ENCODE measurements around the gene PPM1K. TPM values are rescaled to one million over a fixed set of nuclear protein-coding genes. Genes with fewer than 3 reads are reported as not detected.

Gene PPM1K
- polyA plus RNA-seq, 1 experiment: 9.0 TPM

GRCh38 chr4:88297725-88298454 is 13.5 kb upstream of the PPM1K start:
- ChIA-PET CTCF (interaction anchor here (0.7 to 1.4 kb wide), 3 partner anchors 8 to 71 kb away, joined by 3 to 4 read pairs (median 3); no protein-coding TSS in a partner anchor), POLR2A (no interaction called here)
- H3K36me3 ChIP-seq (ENCODE audit: control insufficient read depth, insufficient read depth, low read length): no peaks in the 10 kb centered on the region
- no peak for DNase-seq (ENCODE audit: low read depth)
- H3K4me3 ChIP-seq (ENCODE audit: low read depth, low read length): no peak overlapping the region
- TF ChIP-seq, protein P1, sequence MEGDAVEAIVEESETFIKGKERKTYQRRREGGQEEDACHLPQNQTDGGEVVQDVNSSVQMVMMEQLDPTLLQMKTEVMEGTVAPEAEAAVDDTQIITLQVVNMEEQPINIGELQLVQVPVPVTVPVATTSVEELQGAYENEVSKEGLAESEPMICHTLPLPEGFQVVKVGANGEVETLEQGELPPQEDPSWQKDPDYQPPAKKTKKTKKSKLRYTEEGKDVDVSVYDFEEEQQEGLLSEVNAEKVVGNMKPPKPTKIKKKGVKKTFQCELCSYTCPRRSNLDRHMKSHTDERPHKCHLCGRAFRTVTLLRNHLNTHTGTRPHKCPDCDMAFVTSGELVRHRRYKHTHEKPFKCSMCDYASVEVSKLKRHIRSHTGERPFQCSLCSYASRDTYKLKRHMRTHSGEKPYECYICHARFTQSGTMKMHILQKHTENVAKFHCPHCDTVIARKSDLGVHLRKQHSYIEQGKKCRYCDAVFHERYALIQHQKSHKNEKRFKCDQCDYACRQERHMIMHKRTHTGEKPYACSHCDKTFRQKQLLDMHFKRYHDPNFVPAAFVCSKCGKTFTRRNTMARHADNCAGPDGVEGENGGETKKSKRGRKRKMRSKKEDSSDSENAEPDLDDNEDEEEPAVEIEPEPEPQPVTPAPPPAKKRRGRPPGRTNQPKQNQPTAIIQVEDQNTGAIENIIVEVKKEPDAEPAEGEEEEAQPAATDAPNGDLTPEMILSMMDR (IDR thresholded peaks at IDR 0.05; ENCODE audit: insufficient read depth, low read depth, low read length): no peak
- H3K27me3 ChIP-seq (ENCODE audit: control insufficient read depth, insufficient read depth, low read length): no peaks in the 10 kb centered on the region; the same call in 1 of the 2 replicates

DNA sequence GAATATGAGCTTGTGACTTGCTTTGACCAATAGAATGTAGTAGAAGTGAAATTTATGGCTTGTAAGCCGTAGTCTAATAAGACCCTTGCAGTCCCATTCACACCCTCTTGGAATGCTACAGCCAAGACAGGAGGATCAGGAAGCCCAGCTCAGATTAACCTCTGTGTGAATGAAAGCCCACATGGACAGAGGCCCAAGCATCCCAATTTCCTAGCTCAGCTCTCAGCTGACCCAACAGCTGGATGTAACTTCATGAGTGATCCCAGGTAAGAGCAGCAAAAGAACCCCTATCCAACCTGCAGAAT is 12.8 kb upstream of the PPM1K start:
- H3K4me3 ChIP-seq (ENCODE audit: low read depth, low read length): no peak overlapping the region
- POLR2A ChIA-PET: no interaction called here
- no peaks in the 10 kb centered on the region for H3K36me3 ChIP-seq (ENCODE audit: control insufficient read depth, insufficient read depth, low read length)
- no peak for DNase-seq (ENCODE audit: low read depth)
- H3K27me3 ChIP-seq (ENCODE audit: control insufficient read depth, insufficient read depth, low read length): no peaks in the 10 kb centered on the region; the same call in 1 of the 2 replicates
- CTCF ChIA-PET: interaction anchor here (0.7 to 1.4 kb wide), 3 partner anchors 9 to 72 kb away, joined by 3 to 4 read pairs (median 3); no protein-coding TSS in a partner anchor
- TF ChIP-seq, protein P1 (IDR thresholded peaks at IDR 0.05; ENCODE audit: insufficient read depth, low read depth, low read length): no peak

GRCh38 chr4:88296413-88297211 is 12.3 kb upstream of the PPM1K start:
- Histone ChIP-seq H3K36me3 (ENCODE audit: control insufficient read depth, insufficient read depth, low read length) (no peaks in the 10 kb centered on the region), H3K27me3 (ENCODE audit: control insufficient read depth, insufficient read depth, low read length) (no peaks in the 10 kb centered on the region; the same call in 1 of the 2 replicates), H3K4me3 (ENCODE audit: low read depth, low read length) (no peak overlapping the region)
- ChIA-PET POLR2A (interaction anchor here (0.6 kb wide), 1 partner anchor 13 kb away, joined by 3 read pairs; no protein-coding TSS in a partner anchor), CTCF (interaction anchor here (1.0 to 1.4 kb wide), 2 partner anchors 11 to 19 kb away, joined by 4 read pairs; no protein-coding TSS in a partner anchor)
- TF ChIP-seq, protein P1 (IDR thresholded peaks at IDR 0.05; ENCODE audit: insufficient read depth, low read depth, low read length): no peak
- DNase-seq (ENCODE audit: low read depth): no peak

DNA sequence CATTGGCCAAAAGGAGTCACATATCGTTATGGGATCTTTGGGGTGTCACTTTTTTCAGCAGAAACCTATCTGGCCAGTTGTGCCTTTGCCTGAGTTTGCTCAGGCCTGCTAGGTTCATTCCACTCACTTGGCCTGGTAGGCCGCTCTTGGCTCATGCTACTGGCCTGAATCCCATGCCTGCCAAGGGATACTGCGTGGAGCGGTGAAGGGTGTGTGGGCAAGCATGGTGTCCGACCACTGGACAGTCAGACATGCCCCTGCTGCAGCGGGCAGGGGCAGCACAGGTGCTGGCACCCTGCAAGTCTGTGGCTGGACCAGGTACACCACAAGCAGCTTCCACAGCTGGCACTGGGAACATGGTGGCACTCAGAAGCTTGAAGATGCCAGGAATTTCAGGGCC is 11.3 kb upstream of the PPM1K start:
- ChIA-PET CTCF (interaction anchor here (1.0 kb wide), 1 partner anchor 10 kb away, joined by 4 read pairs; no protein-coding TSS in a partner anchor), POLR2A (no interaction called here)
- TF ChIP-seq, protein P1 (IDR thresholded peaks at IDR 0.05; ENCODE audit: insufficient read depth, low read depth, low read length): no peak
- Histone ChIP-seq H3K36me3 (ENCODE audit: control insufficient read depth, insufficient read depth, low read length) (no peaks in the 10 kb centered on the region), H3K4me3 (ENCODE audit: low read depth, low read length) (no peak overlapping the region), H3K27me3 (ENCODE audit: control insufficient read depth, insufficient read depth, low read length) (no peaks in the 10 kb centered on the region; the same call in 1 of the 2 replicates)
- no peak for DNase-seq (ENCODE audit: low read depth)

- ChIA-PET CTCF (no interaction called here), POLR2A (no interaction called here)
- no peak overlapping the region for H3K4me3 ChIP-seq (ENCODE audit: low read depth, low read length)
- TF ChIP-seq, protein P1 (IDR thresholded peaks at IDR 0.05; ENCODE audit: insufficient read depth, low read depth, low read length): no peak
- DNase-seq (ENCODE audit: low read depth): no peak
- H3K27me3 ChIP-seq (ENCODE audit: control insufficient read depth, insufficient read depth, low read length): 0 out of 2 replicates have a peak, but pooled peaks cover 2% of the 10 kb centered on the region
- H3K36me3 ChIP-seq (ENCODE audit: control insufficient read depth, insufficient read depth, low read length): no peaks in the 10 kb centered on the region
Observed at GRCh38 chr4:88291003-88291402, 6.6 kb upstream of the PPM1K start.
